HEK293 (cell line): ENCODE measurements around the gene TBCE.

Source experiments
- CTCF ChIA-PET: fragments of 350-600 bp; formaldehyde crosslinking; extraction: SDS; loops from one replicate; lab custom pipeline; 2021; ENCODE audit warnings: antibody characterized with exemption; lab: Yijun Ruan, JAX
- POLR2A ChIA-PET: fragments of 300-600 bp; formaldehyde crosslinking; extraction: SDS; loops from one replicate; lab custom pipeline; 2020; ENCODE audit warnings: antibody characterized with exemption, inconsistent platforms; lab: Yijun Ruan, JAX
- H3K27ac ChIP-seq: fragments of 200-500 bp; sonication (Bioruptor generic); 2 replicates; pipeline ENCODE4 v1.5.1; 2014; ENCODE audit warnings: low read depth, low read length, control low read depth, inconsistent platforms; ENCODE audit errors: extremely low read depth
- H3K36me3 ChIP-seq, 2 experiments: fragments of 200-500 bp in 1 of 2; sonication (Bioruptor generic) in 1 of 2; 1 replicate in 1 of 2; 2 replicates in 1 of 2; pipeline ENCODE4 v1.5.1; 2014 to 2017; ENCODE audit warnings: inconsistent platforms in 2 of 2, low read length in 2 of 2; ENCODE audit not compliant: control insufficient read depth in 2 of 2, insufficient read depth in 1 of 2
- H3K4me1 ChIP-seq: fragments of 200-500 bp; sonication (Bioruptor generic); 2 replicates; pipeline ENCODE4 v1.5.1; 2014; ENCODE audit warnings: mild to moderate bottlenecking, low read length, inconsistent platforms; ENCODE audit not compliant: control insufficient read depth, insufficient read depth
- H3K4me3 ChIP-seq: 2 replicates; pipeline ENCODE4 v1.5.1; 2011; ENCODE audit warnings: low read depth, mild to moderate bottlenecking, control low read depth, low read length, moderate library complexity
- H3K9me3 ChIP-seq: fragments of 200-500 bp; sonication (Bioruptor generic); 2 replicates; pipeline ENCODE4 v1.5.1; 2014; ENCODE audit warnings: low read depth, low read length, inconsistent platforms; ENCODE audit not compliant: control insufficient read depth, insufficient read depth
- ATF2 ChIP-seq: fragments of 450-650 bp; formaldehyde crosslinking; IDR thresholded peaks from 2 replicates; pipeline ENCODE4 v1.5.1; 2016; ENCODE audit warnings: missing biosample characterization, missing genetic modification characterization, low read depth
- MYNN ChIP-seq: fragments of 450-650 bp; formaldehyde crosslinking; IDR thresholded peaks from 2 replicates; pipeline ENCODE4 v1.5.1; 2016; ENCODE audit warnings: missing biosample characterization, missing genetic modification characterization, borderline replicate concordance
- PRDM2 ChIP-seq: fragments of 450-650 bp; formaldehyde crosslinking; IDR thresholded peaks from 2 replicates; pipeline ENCODE4 v1.5.1; 2016; ENCODE audit warnings: missing biosample characterization, missing genetic modification characterization, borderline replicate concordance
- TCF7L2 ChIP-seq: IDR thresholded peaks from 2 replicates; pipeline ENCODE4 v1.6.1; 2011; ENCODE audit warnings: low read depth, mild to moderate bottlenecking, inconsistent platforms, low read length, moderate library complexity, borderline replicate concordance
- TSHZ1 ChIP-seq: fragments of 450-650 bp; formaldehyde crosslinking; IDR thresholded peaks from 2 replicates; pipeline ENCODE4 v1.5.1; 2016; ENCODE audit warnings: missing biosample characterization, missing genetic modification characterization, borderline replicate concordance
- ZBTB1 ChIP-seq: fragments of 450-650 bp; formaldehyde crosslinking; IDR thresholded peaks from 2 replicates; pipeline ENCODE4 v1.5.1; 2016; ENCODE audit warnings: missing biosample characterization, missing genetic modification characterization
- ZBTB21 ChIP-seq: fragments of 450-650 bp; formaldehyde crosslinking; IDR thresholded peaks from 2 replicates; pipeline ENCODE4 v1.5.1; 2017; ENCODE audit warnings: missing biosample characterization, missing genetic modification characterization
- ZBTB26 ChIP-seq: fragments of 450-650 bp; formaldehyde crosslinking; optimal IDR thresholded peaks from 2 replicates; pipeline ENCODE3; 2016; ENCODE audit warnings: missing biosample characterization, mild to moderate bottlenecking, missing genetic modification characterization
- ZBTB48 ChIP-seq: fragments of 450-650 bp; formaldehyde crosslinking; IDR thresholded peaks from 2 replicates; pipeline ENCODE4 v1.5.1; 2016; ENCODE audit warnings: missing biosample characterization, missing genetic modification characterization
- ZNF280D ChIP-seq: fragments of 450-650 bp; formaldehyde crosslinking; IDR thresholded peaks from 2 replicates; pipeline ENCODE4 v1.5.1; 2016; ENCODE audit warnings: missing biosample characterization, missing genetic modification characterization
- ZNF302 ChIP-seq: fragments of 450-650 bp; formaldehyde crosslinking; IDR thresholded peaks from 2 replicates; pipeline ENCODE4 v1.5.1; 2016; ENCODE audit warnings: missing biosample characterization, missing genetic modification characterization, low read depth
- ZNF350 ChIP-seq: fragments of 450-650 bp; formaldehyde crosslinking; IDR thresholded peaks from 2 replicates; pipeline ENCODE4 v1.5.0; 2017; ENCODE audit warnings: missing biosample characterization, mild to moderate bottlenecking, missing genetic modification characterization
- ZNF48 ChIP-seq: fragments of 450-650 bp; formaldehyde crosslinking; IDR thresholded peaks from 2 replicates; pipeline ENCODE4 v1.5.1; 2016; ENCODE audit warnings: missing biosample characterization, missing genetic modification characterization
- ZNF488 ChIP-seq: fragments of 450-650 bp; formaldehyde crosslinking; IDR thresholded peaks from 2 replicates; pipeline ENCODE4 v1.5.1; 2016; ENCODE audit warnings: missing biosample characterization, missing genetic modification characterization
- ZNF510 ChIP-seq: fragments of 450-650 bp; formaldehyde crosslinking; IDR thresholded peaks from 2 replicates; pipeline ENCODE4 v1.5.1; 2018; ENCODE audit warnings: mild to moderate bottlenecking, missing genetic modification characterization, missing biosample characterization; ENCODE audit not compliant: insufficient replicate concordance
- ZNF747 ChIP-seq: fragments of 450-650 bp; formaldehyde crosslinking; IDR thresholded peaks from 2 replicates; pipeline ENCODE4 v1.5.1; 2016; ENCODE audit warnings: missing biosample characterization, missing genetic modification characterization
- ZSCAN18 ChIP-seq: fragments of 450-650 bp; formaldehyde crosslinking; IDR thresholded peaks from 2 replicates; pipeline ENCODE4 v1.5.1; 2016; ENCODE audit warnings: missing biosample characterization, missing genetic modification characterization

TBCE gene

GRCh38 chr1:235434001-235434400, 66.8 kb downstream of the TBCE start (continued):
- TF ChIP-seq TSHZ1 (tag by site-specific recombination): no peak
- no peak for TF ChIP-seq PRDM2 (tag by site-specific recombination)
- no peak for TF ChIP-seq ZNF350 (tag by site-specific recombination)
- no peak for TF ChIP-seq ZNF280D (tag by site-specific recombination)
- no peak for TF ChIP-seq ZSCAN18 (tag by site-specific recombination)
- no peak for TF ChIP-seq ZBTB48 (tag by site-specific recombination)
- no peak for TF ChIP-seq ZNF510 (tag by site-specific recombination)

- ChIA-PET CTCF (interaction anchor here (0.7 to 3.2 kb wide), 3 partner anchors 25 to 188 kb away, joined by 3 to 11 read pairs (median 6); no protein-coding TSS in a partner anchor), POLR2A (no interaction called here)
- H3K9me3 ChIP-seq: no peaks in the 10 kb centered on the region
- no peaks in the 10 kb centered on the region for H3K4me1 ChIP-seq
- H3K36me3 ChIP-seq: peaks cover 86% of the 10 kb centered on the region in 2 experiments
- H3K27ac ChIP-seq: no peak overlapping the region
- no peak overlapping the region for H3K4me3 ChIP-seq
- TF ChIP-seq ZNF488 (tag by site-specific recombination): no peak
- TF ChIP-seq MYNN (tag by site-specific recombination): no peak
- TF ChIP-seq ZBTB1 (tag by site-specific recombination): no peak
- no peak for TF ChIP-seq ZNF747 (tag by site-specific recombination)
- TF ChIP-seq ZBTB21 (tag by site-specific recombination): no peak
- no peak for TF ChIP-seq ZBTB26 (tag by site-specific recombination)
- TF ChIP-seq TCF7L2: no peak
- TF ChIP-seq ZNF48 (tag by site-specific recombination): no peak
- TF ChIP-seq ATF2: 0 out of 2 replicates have a peak, but pooled peaks have one; percentile 28
- no peak for TF ChIP-seq ZNF302 (tag by site-specific recombination)
Measured at GRCh38 chr1:235441159-235441685, 74.0 kb downstream of the TBCE start.
